GM12892 (cell line): Measurements from ENCODE around the gene S100A10.

Experiments
- POLR2A ChIP-seq: IDR thresholded peaks from 2 replicates; pipeline ENCODE4 v1.6.1; 2011; ENCODE audit warnings: low read depth, low read length, control low read depth
- POLR2AphosphoS5 ChIP-seq: IDR thresholded peaks from 2 replicates; pipeline ENCODE4 v1.6.1; 2011; ENCODE audit warnings: low read depth, low read length, control low read depth
- TAF1 ChIP-seq: IDR thresholded peaks from 2 replicates; pipeline ENCODE4 v1.6.1; 2011; ENCODE audit warnings: low read depth, mild to moderate bottlenecking, control low read depth, low read length, borderline replicate concordance

GRCh38 chr1:151939779-151940178 is 53.9 kb downstream of the S100A10 start:
- TF ChIP-seq POLR2A (no peak), TAF1 (no peak), POLR2AphosphoS5 (no peak)
